Epithelial cell of prostate (primary cell): ENCODE measurements around the gene PARVB.

Experiments used
- DNase-seq: peaks from one replicate; pipeline ENCODE4 v3.0.0-alpha.2; 2011; ENCODE audit warnings: low read depth, low spot score
- H3K27ac ChIP-seq: fragments of 450-650 bp; 2 replicates; pipeline ENCODE4 v1.5.1; 2017; ENCODE audit warnings: mild to moderate bottlenecking

Gene PARVB

GRCh38 chr22:44168206-44168605, 144.1 kb downstream of the PARVB start:
- H3K27ac ChIP-seq, result no peak overlapping the region
- no peak for DNase-seq

- no peak for DNase-seq
- no peak overlapping the region for H3K27ac ChIP-seq
Observed at GRCh38 chr22:44170470-44170869, 146.4 kb downstream of the PARVB start.

GRCh38 chr22:44171561-44171960, 147.5 kb downstream of the PARVB start:
- DNase-seq, result no peak
- H3K27ac ChIP-seq, result no peak overlapping the region

- DNase-seq, result no peak
- no peak overlapping the region for H3K27ac ChIP-seq
Observed at GRCh38 chr22:44172370-44173108, 148.4 kb downstream of the PARVB start.

- no peak for DNase-seq
- no peak overlapping the region for H3K27ac ChIP-seq
Observed at GRCh38 chr22:44173154-44173553, 149.1 kb downstream of the PARVB start.

- no peak for DNase-seq
- H3K27ac ChIP-seq, result no peak overlapping the region
Observed at GRCh38 chr22:44175676-44176075, 151.6 kb downstream of the PARVB start.

- H3K27ac ChIP-seq, result no peak overlapping the region
- no peak for DNase-seq
Observed at GRCh38 chr22:44179196-44179988, 155.3 kb downstream of the PARVB start.

- H3K27ac ChIP-seq, result no peak overlapping the region
- no peak for DNase-seq
Observed at GRCh38 chr22:44179989-44180705, 156.0 kb downstream of the PARVB start.

GRCh38 chr22:44180706-44181032, 156.6 kb downstream of the PARVB start, which contains the start of gene PARVG:
TSS of gene PARVG (plus strand) at chr22:44180925. CDS start at chr22:44183330, 2,405 bp downstream.
- DNase-seq, result no peak
- no peak within 1 kb of the TSS for H3K27ac ChIP-seq

- H3K27ac ChIP-seq, result no peak overlapping the region
- DNase-seq, result no peak
Observed at GRCh38 chr22:44181033-44181911, 157.2 kb downstream of the PARVB start.

- DNase-seq, result no peak
- no peak overlapping the region for H3K27ac ChIP-seq
Observed at GRCh38 chr22:44181912-44182587, 157.9 kb downstream of the PARVB start.

- no peak for DNase-seq
- H3K27ac ChIP-seq, result no peak overlapping the region
Observed at GRCh38 chr22:44182588-44183286, 158.6 kb downstream of the PARVB start.

- no peak for DNase-seq
- H3K27ac ChIP-seq, result no peak overlapping the region
Observed at GRCh38 chr22:44183287-44183588, 159.1 kb downstream of the PARVB start.

- no peak for DNase-seq
- H3K27ac ChIP-seq, result no peak overlapping the region
Observed at GRCh38 chr22:44184006-44184405, 159.9 kb downstream of the PARVB start.

GRCh38 chr22:44185237-44186120, 161.4 kb downstream of the PARVB start:
- no peak for DNase-seq
- no peak overlapping the region for H3K27ac ChIP-seq

- no peak for DNase-seq
- no peak overlapping the region for H3K27ac ChIP-seq
Observed at GRCh38 chr22:44186121-44186510, 162.0 kb downstream of the PARVB start.

GRCh38 chr22:44186737-44187136, 162.6 kb downstream of the PARVB start:
- no peak for DNase-seq
- H3K27ac ChIP-seq, result no peak overlapping the region

- no peak for DNase-seq
Observed at GRCh38 chr22:44187652-44188230, 163.6 kb downstream of the PARVB start.

More at GRCh38 chr22:44187652-44188230, 163.6 kb downstream of the PARVB start:
- no peak overlapping the region for H3K27ac ChIP-seq
